ENCODE measurements around the gene UGCG. TPM values are rescaled to one million over a fixed set of nuclear protein-coding genes. Genes with fewer than 3 reads are reported as not detected.

UGCG gene
- total RNA-seq, 1 donor from 2014 or later, result 172 TPM

DNA sequence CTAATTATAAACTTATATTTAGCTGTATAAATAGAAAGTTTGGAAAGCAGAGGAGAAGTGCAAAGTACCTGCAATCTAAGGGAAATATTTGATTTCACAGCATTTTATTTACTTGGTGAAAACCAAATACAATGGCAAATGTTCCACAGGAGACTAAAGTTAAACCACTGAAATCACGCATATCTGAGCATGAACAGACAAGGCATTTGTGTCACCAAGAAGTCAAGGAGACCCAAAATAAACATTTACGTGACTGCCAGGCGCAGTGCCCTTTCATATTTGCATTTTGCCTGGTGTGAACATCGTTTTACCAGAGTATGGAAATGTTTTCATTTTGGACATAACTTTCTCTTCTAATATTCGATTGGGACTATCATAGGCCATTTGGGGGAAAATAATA is 20.6 kb downstream of the UGCG start:
- Histone ChIP-seq H3K36me3 (ENCODE audit: control insufficient read depth, insufficient read depth, low read length) (peaks cover 1% of the 10 kb centered on the region), H3K4me3 (ENCODE audit: low read depth, low read length) (no peak overlapping the region), H3K27me3 (ENCODE audit: control insufficient read depth, insufficient read depth, low read length) (no peaks in the 10 kb centered on the region)
- TF ChIP-seq, protein P1, sequence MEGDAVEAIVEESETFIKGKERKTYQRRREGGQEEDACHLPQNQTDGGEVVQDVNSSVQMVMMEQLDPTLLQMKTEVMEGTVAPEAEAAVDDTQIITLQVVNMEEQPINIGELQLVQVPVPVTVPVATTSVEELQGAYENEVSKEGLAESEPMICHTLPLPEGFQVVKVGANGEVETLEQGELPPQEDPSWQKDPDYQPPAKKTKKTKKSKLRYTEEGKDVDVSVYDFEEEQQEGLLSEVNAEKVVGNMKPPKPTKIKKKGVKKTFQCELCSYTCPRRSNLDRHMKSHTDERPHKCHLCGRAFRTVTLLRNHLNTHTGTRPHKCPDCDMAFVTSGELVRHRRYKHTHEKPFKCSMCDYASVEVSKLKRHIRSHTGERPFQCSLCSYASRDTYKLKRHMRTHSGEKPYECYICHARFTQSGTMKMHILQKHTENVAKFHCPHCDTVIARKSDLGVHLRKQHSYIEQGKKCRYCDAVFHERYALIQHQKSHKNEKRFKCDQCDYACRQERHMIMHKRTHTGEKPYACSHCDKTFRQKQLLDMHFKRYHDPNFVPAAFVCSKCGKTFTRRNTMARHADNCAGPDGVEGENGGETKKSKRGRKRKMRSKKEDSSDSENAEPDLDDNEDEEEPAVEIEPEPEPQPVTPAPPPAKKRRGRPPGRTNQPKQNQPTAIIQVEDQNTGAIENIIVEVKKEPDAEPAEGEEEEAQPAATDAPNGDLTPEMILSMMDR (IDR thresholded peaks at IDR 0.05; ENCODE audit: insufficient read depth, low read length, poor library complexity, severe bottlenecking), result no peak
- no peak for DNase-seq (ENCODE audit: low read depth)

DNA sequence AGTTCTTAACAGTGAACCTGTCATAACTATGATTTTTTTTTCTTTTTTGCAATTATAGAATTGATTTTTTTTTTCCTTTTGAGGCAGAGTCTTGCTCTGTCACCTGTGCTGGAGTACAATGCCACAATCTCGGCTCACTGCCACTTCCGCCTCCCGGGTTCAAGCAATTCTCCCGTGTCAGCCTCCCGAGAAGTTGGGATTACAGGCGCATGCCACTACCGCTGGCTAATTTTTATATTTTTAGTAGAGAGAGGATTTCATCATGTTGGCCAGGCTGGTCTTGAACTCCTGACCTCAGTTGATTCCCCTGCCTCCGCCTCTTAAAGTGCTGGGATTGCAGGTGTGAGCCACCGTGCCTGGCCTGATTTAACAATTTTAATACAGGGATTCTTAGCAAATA is 21.4 kb downstream of the UGCG start:
- no peak for DNase-seq (ENCODE audit: low read depth)
- H3K27me3 ChIP-seq (ENCODE audit: control insufficient read depth, insufficient read depth, low read length), result no peaks in the 10 kb centered on the region
- H3K4me3 ChIP-seq (ENCODE audit: low read depth, low read length), result no peak overlapping the region
- H3K36me3 ChIP-seq (ENCODE audit: control insufficient read depth, insufficient read depth, low read length), result peaks cover 1% of the 10 kb centered on the region
- TF ChIP-seq, protein P1 (IDR thresholded peaks at IDR 0.05; ENCODE audit: insufficient read depth, low read length, poor library complexity, severe bottlenecking), result no peak

DNA sequence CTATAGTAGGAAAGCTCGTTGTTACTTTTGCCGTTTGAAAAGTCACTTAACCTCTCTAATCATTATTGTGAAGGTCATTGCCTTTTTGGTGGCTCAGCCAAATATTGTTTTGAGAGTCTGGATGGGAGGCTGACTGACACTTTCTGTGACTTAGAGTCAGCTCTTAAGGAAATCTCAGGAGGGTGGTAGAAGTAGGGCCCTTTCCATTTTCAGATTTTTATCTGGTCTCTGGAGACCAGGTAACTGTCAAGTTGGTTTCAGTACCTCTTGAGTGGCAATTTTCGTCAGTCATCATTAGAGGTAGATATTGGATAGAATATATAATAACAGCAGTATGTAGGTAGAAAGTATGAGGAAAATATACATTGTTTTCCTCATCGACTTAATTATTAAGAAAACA is 23.3 kb downstream of the UGCG start:
- Histone ChIP-seq H3K27me3 (ENCODE audit: control insufficient read depth, insufficient read depth, low read length) (no peaks in the 10 kb centered on the region), H3K4me3 (ENCODE audit: low read depth, low read length) (no peak overlapping the region), H3K36me3 (ENCODE audit: control insufficient read depth, insufficient read depth, low read length) (no peaks in the 10 kb centered on the region)
- TF ChIP-seq, protein P1 (IDR thresholded peaks at IDR 0.05; ENCODE audit: insufficient read depth, low read length, poor library complexity, severe bottlenecking), result no peak
- DNase-seq (ENCODE audit: low read depth), result no peak

DNA sequence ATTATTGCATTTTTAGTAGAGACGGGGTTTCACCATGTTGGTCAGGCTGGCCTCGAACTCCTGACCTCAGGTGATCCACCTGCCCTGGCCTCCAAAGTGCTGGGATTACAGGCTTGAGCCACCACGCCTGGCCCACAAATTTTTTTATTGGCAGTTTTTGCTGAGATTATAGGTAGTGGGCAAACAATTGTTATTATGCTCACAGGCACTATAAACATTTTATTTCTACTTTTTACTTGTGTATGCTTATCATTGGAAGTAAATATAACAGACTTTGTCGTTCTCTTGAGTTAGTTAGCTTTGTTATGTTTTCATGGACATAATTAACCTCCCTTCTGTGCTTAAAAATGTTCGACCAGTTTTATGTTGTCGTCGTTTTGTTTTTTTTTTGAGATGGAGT is 23.9 kb downstream of the UGCG start:
- H3K27me3 ChIP-seq (ENCODE audit: control insufficient read depth, insufficient read depth, low read length), result no peaks in the 10 kb centered on the region
- H3K4me3 ChIP-seq (ENCODE audit: low read depth, low read length), result no peak overlapping the region
- TF ChIP-seq, protein P1 (IDR thresholded peaks at IDR 0.05; ENCODE audit: insufficient read depth, low read length, poor library complexity, severe bottlenecking), result no peak
- no peaks in the 10 kb centered on the region for H3K36me3 ChIP-seq (ENCODE audit: control insufficient read depth, insufficient read depth, low read length)
- no peak for DNase-seq (ENCODE audit: low read depth)

DNA sequence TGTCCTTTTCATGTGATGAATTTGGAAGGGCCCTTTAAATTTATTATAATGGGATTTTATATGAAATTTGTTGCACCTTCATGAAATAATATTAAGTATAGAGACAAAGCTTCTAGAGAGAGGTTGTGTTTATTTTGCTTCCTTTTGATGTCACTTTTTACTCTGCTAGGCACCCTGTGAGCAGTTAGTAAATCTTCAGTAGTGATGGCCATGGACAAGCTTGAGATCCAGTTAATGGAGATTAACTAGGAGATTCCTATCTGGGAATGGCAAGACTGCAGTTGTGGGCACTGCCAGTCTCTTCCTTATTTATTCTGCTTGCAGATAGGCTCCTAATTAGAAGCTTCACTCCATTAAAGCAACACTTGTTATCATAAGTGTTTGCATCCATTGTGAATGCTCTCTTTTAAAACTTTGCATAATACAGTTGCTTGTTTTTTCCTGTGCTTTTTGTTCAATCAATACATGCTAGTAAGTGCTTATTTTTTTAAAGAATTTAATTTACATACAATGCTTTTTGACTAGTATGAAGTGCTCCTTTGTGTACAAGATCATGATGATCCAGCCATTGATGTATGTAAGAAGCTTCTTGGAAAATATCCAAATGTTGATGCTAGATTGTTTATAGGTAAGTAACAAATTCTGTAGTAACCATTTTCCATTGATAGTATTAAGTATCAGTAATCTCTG is 25.9 kb downstream of the UGCG start:
- TF ChIP-seq, protein P1 (IDR thresholded peaks at IDR 0.05; ENCODE audit: insufficient read depth, low read length, poor library complexity, severe bottlenecking), result no peak
- no peak overlapping the region for H3K4me3 ChIP-seq (ENCODE audit: low read depth, low read length)
- no peaks in the 10 kb centered on the region for H3K27me3 ChIP-seq (ENCODE audit: control insufficient read depth, insufficient read depth, low read length)
- no peaks in the 10 kb centered on the region for H3K36me3 ChIP-seq (ENCODE audit: control insufficient read depth, insufficient read depth, low read length)
- no peak for DNase-seq (ENCODE audit: low read depth)

DNA sequence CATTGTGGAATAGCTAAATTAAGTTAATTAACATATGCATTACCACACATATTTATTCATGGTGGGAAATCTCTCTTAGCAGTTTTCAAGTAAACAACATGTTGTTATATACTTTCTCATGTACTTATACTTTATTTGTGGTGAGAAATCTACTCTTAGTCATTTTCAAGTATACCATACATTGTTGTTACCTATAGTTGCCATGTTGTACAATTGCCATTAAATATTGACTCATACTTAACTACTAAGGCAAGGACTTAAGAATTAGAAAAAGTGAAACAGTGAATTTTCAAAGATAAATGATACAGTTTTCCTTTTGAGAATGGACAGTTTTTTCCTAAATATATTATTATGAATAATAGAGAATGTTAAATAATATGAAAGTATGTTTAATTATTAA is 27.7 kb downstream of the UGCG start:
- TF ChIP-seq, protein P1 (IDR thresholded peaks at IDR 0.05; ENCODE audit: insufficient read depth, low read length, poor library complexity, severe bottlenecking), result no peak
- DNase-seq (ENCODE audit: low read depth), result no peak
- Histone ChIP-seq H3K36me3 (ENCODE audit: control insufficient read depth, insufficient read depth, low read length) (no peaks in the 10 kb centered on the region), H3K4me3 (ENCODE audit: low read depth, low read length) (no peak overlapping the region), H3K27me3 (ENCODE audit: control insufficient read depth, insufficient read depth, low read length) (no peaks in the 10 kb centered on the region)

Data from kidney epithelial cell (primary cell).